B cell (primary cell): Measurements from ENCODE around the gene NEGR1. TPM values are rescaled to one million over a fixed set of nuclear protein-coding genes. Genes with fewer than 3 reads are reported as not detected.

Experiments
- ATAC-seq: fragments of 200-7000 bp; cut with Tn5 transposase; one replicate; pipeline ENCODE4 v1.10.0; 2021; ENCODE audit warnings: low read depth, mild to moderate bottlenecking, moderate number of reproducible peaks, moderate library complexity
- CTCF ChIA-PET: fragments of 350-600 bp; sonication (Branson Sonifier 250); formaldehyde crosslinking; loops from one replicate; lab custom pipeline; 2021; ENCODE audit warnings: antibody characterized with exemption, inconsistent platforms; lab: Charles Lee
- POLR2A ChIA-PET: fragments of 350-600 bp; sonication (Branson Sonifier 250); formaldehyde crosslinking; loops from one replicate; lab custom pipeline; 2021; ENCODE audit warnings: antibody characterized with exemption; lab: Charles Lee
- DNase-seq: peaks from one replicate; pipeline ENCODE4 v3.0.0; 2013
- H2AFZ ChIP-seq: 2 replicates; pipeline ENCODE4 v1.6.1; 2012; ENCODE audit warnings: mild to moderate bottlenecking, low read depth, low read length; ENCODE audit not compliant: insufficient read depth, poor library complexity, severe bottlenecking
- H3K27ac ChIP-seq, 2 donors: 1 replicate in 1 of 2; 2 replicates in 1 of 2; pipeline ENCODE4 v1.5.1; 2012 to 2013; ENCODE audit warnings: low read length in 2 of 2, mild to moderate bottlenecking in 2 of 2, moderate library complexity in 1 of 2
- H3K27me3 ChIP-seq, 4 experiments: fragments of 200-600 bp in 1 of 4; sonication (generic) in 1 of 4; replicated peaks in 1 of 4; 1 replicate in 2 of 4; 2 replicates in 2 of 4; pipeline versions ENCODE4 v1.6.1 to v1.7.0; 2013 to 2016; ENCODE audit warnings: low read length in 3 of 4, mild to moderate bottlenecking in 2 of 4, mixed read lengths in 1 of 4, moderate library complexity in 1 of 4; ENCODE audit not compliant: insufficient read depth in 4 of 4, control insufficient read depth in 3 of 4; ENCODE audit errors: control extremely low read depth in 1 of 4
- H3K36me3 ChIP-seq, 2 experiments: replicated peaks in 1 of 2; 1 replicate in 1 of 2; 2 replicates in 1 of 2; pipeline versions ENCODE4 v1.6.1 to v1.7.1; 2013; ENCODE audit warnings: low read length in 1 of 2; ENCODE audit not compliant: insufficient read depth in 2 of 2, control insufficient read depth in 1 of 2; ENCODE audit errors: control extremely low read depth in 1 of 2, extremely low read depth in 1 of 2
- H3K4me1 ChIP-seq, 2 donors: fragments of 200-600 bp in 1 of 2; sonication (generic) in 1 of 2; 1 replicate in 1 of 2; 2 replicates in 1 of 2; pipeline versions ENCODE4 v1.5.1 to v1.6.1; 2013 to 2017; ENCODE audit warnings: low read length in 2 of 2; ENCODE audit not compliant: control insufficient read depth in 2 of 2, insufficient read depth in 2 of 2
- H3K4me2 ChIP-seq: replicated peaks from 2 replicates; pipeline ENCODE3; 2012; ENCODE audit warnings: mild to moderate bottlenecking, low read depth, low read length; ENCODE audit not compliant: poor library complexity, severe bottlenecking
- H3K4me3 ChIP-seq, 5 experiments: fragments of 200-600 bp in 1 of 5; sonication (generic) in 1 of 5; 1 replicate in 3 of 5; 2 replicates in 2 of 5; pipeline versions ENCODE4 v1.5.1 to v1.7.0; 2011 to 2016; ENCODE audit warnings: low read length in 4 of 5, mild to moderate bottlenecking in 4 of 5, low read depth in 2 of 5, control low read depth in 1 of 5, moderate library complexity in 1 of 5; ENCODE audit not compliant: insufficient read depth in 1 of 5; ENCODE audit errors: control extremely low read depth in 1 of 5, extremely low read depth in 1 of 5
- H3K79me2 ChIP-seq: fragments of 200-600 bp; sonication (generic); one replicate; pipeline ENCODE4 v1.6.0; 2016; ENCODE audit warnings: low read length; ENCODE audit not compliant: control insufficient read depth, insufficient read depth
- H3K9ac ChIP-seq: fragments of 200-600 bp; sonication (generic); 2 replicates; pipeline ENCODE4 v1.6.1; 2017; ENCODE audit warnings: mild to moderate bottlenecking, low read length, moderate library complexity
- H3K9me3 ChIP-seq, 3 donors: one replicate each; pipeline versions ENCODE4 v1.6.1 to v1.7.1; 2013; ENCODE audit warnings: low read length in 2 of 3; ENCODE audit not compliant: control insufficient read depth in 2 of 3, insufficient read depth in 1 of 3; ENCODE audit errors: control extremely low read depth in 1 of 3
- H4K20me1 ChIP-seq: 2 replicates; pipeline ENCODE4 v1.6.0; 2012; ENCODE audit warnings: mild to moderate bottlenecking, low read length; ENCODE audit not compliant: insufficient read depth, control insufficient read depth, poor library complexity, severe bottlenecking
- H3K27ac Mint-ChIP-seq: one replicate; pipeline ENCODE4 v1.8.0; 2021; ENCODE audit warnings: mixed read lengths
- H3K27me3 Mint-ChIP-seq: one replicate; pipeline ENCODE4 v1.8.0; 2021; ENCODE audit warnings: mixed read lengths
- H3K4me1 Mint-ChIP-seq: one replicate; pipeline ENCODE4 v1.8.0; 2021; ENCODE audit warnings: mixed read lengths
- H3K4me3 Mint-ChIP-seq: one replicate; pipeline ENCODE4 v1.8.0; 2021; ENCODE audit warnings: mixed read lengths
- H3K9me3 Mint-ChIP-seq: one replicate; pipeline ENCODE4 v1.8.0; 2022; ENCODE audit warnings: mixed read lengths; ENCODE audit not compliant: insufficient read depth
- EZH2 ChIP-seq: IDR thresholded peaks from 2 replicates; pipeline ENCODE4 v1.6.1; 2012; ENCODE audit warnings: borderline replicate concordance, low read depth, mild to moderate bottlenecking, moderate library complexity, low read length; ENCODE audit not compliant: insufficient read depth, poor library complexity, severe bottlenecking
- WGBS: methylation state at CpG from one replicate; pipeline ENCODE4 v1.1.5; 2013; ENCODE audit warnings: missing lambda C conversion rate; ENCODE audit not compliant: insufficient coverage; 5-methylcytosine and 5-hydroxymethylcytosine counted together
- intact Hi-C: fragments of 100-400 bp; cut with micrococcal nuclease; formaldehyde crosslinking; loops from one replicate; pipeline ENCODE4 v1.10.0; 2022
- polyA plus RNA-seq: library from polyadenylated mRNA; depleted of rRNA; stranded (reverse); fragments of >200 nt; gene quantifications from 2 replicates; pipeline ENCODE4 v1.2.3, GENCODE V29; 2012
- total RNA-seq, 2 donors: library from RNA; stranded (reverse); fragments of 120-200 nt in 1 of 2; gene quantifications; 1 replicate in 1 of 2; 2 replicates in 1 of 2; pipeline versions ENCODE4 v1.2.3 to v1.2.4, GENCODE V29; 2013 to 2022
- TF ChIP-seq, protein P1 (sequence below): fragments of 200-600 bp; IDR thresholded peaks from one replicate; pipeline ENCODE4 v1.8.0; 2022; ENCODE audit warnings: antibody characterized with exemption, mild to moderate bottlenecking

The NEGR1 gene
- total and polyA plus RNA-seq, 2 donors (not counting 1 experiment from before 2014, with no cell fraction given) = 0.01 TPM; not detected in 1

- intact Hi-C loops = no loop called here
- no peak for DNase-seq
- no peak overlapping the region for H3K4me3 ChIP-seq
- H4K20me1 ChIP-seq = no peaks in the 10 kb centered on the region
- no peaks in the 10 kb centered on the region for H3K9me3 ChIP-seq
- no peaks in the 10 kb centered on the region for H3K36me3 ChIP-seq
- Mint-ChIP-seq H3K4me1 (peaks cover 9% of the 10 kb centered on the region), H3K9me3 (no peaks in the 10 kb centered on the region), H3K27me3 (no peaks in the 10 kb centered on the region), H3K4me3 (no peak overlapping the region), H3K27ac (no peak overlapping the region)
- no peak overlapping the region for H3K27ac ChIP-seq
- H3K9ac ChIP-seq = no peak overlapping the region
- H2AFZ ChIP-seq = no peak overlapping the region
- no peak for ATAC-seq
- CTCF ChIA-PET = no interaction called here
- H3K27me3 ChIP-seq = no peaks in the 10 kb centered on the region
- WGBS = no CpG with 5 or more reads among the region's 2 CpGs
- H3K4me1 ChIP-seq = no peaks in the 10 kb centered on the region
- TF ChIP-seq EZH2 = no peak
- TF ChIP-seq, protein P1, sequence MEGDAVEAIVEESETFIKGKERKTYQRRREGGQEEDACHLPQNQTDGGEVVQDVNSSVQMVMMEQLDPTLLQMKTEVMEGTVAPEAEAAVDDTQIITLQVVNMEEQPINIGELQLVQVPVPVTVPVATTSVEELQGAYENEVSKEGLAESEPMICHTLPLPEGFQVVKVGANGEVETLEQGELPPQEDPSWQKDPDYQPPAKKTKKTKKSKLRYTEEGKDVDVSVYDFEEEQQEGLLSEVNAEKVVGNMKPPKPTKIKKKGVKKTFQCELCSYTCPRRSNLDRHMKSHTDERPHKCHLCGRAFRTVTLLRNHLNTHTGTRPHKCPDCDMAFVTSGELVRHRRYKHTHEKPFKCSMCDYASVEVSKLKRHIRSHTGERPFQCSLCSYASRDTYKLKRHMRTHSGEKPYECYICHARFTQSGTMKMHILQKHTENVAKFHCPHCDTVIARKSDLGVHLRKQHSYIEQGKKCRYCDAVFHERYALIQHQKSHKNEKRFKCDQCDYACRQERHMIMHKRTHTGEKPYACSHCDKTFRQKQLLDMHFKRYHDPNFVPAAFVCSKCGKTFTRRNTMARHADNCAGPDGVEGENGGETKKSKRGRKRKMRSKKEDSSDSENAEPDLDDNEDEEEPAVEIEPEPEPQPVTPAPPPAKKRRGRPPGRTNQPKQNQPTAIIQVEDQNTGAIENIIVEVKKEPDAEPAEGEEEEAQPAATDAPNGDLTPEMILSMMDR = no peak
- H3K4me2 ChIP-seq = no peak overlapping the region
- H3K79me2 ChIP-seq = no peaks in the 10 kb centered on the region
- POLR2A ChIA-PET = no interaction called here
Observed at GRCh38 chr1:71885171-71885570, 397.2 kb downstream of the NEGR1 start.

GRCh38 chr1:71882637-71883036 lies 399.7 kb downstream of the NEGR1 start:
- Histone ChIP-seq H3K79me2 (no peaks in the 10 kb centered on the region), H3K9me3 (no peaks in the 10 kb centered on the region), H3K4me1 (no peaks in the 10 kb centered on the region), H3K4me2 (no peak overlapping the region), H3K4me3 (no peak overlapping the region), H3K9ac (no peak overlapping the region), H3K36me3 (no peaks in the 10 kb centered on the region), H3K27ac (no peak overlapping the region), H3K27me3 (no peaks in the 10 kb centered on the region), H4K20me1 (no peaks in the 10 kb centered on the region), H2AFZ (no peak overlapping the region)
- H3K27ac Mint-ChIP-seq = no peak overlapping the region
- no peak for ATAC-seq
- ChIA-PET CTCF (no interaction called here), POLR2A (no interaction called here)
- H3K27me3 Mint-ChIP-seq = no peaks in the 10 kb centered on the region
- no peaks in the 10 kb centered on the region for H3K9me3 Mint-ChIP-seq
- DNase-seq = no peak
- no peak overlapping the region for H3K4me3 Mint-ChIP-seq
- TF ChIP-seq, protein P1 = no peak
- no peak for TF ChIP-seq EZH2
- H3K4me1 Mint-ChIP-seq = peaks cover 9% of the 10 kb centered on the region
- WGBS = no CpG with 5 or more reads among the region's 2 CpGs
- intact Hi-C loops = no loop called here
